Measurements from ENCODE around the gene TRIM51. TPM values are rescaled to one million over a fixed set of nuclear protein-coding genes. Genes with fewer than 3 reads are reported as not detected.

The TRIM51 gene
- total and polyA plus RNA-seq, 2 of the 8 experiments (the other 6 are each of a cell fraction or from before 2014, with no cell fraction given), result not detected

DNA sequence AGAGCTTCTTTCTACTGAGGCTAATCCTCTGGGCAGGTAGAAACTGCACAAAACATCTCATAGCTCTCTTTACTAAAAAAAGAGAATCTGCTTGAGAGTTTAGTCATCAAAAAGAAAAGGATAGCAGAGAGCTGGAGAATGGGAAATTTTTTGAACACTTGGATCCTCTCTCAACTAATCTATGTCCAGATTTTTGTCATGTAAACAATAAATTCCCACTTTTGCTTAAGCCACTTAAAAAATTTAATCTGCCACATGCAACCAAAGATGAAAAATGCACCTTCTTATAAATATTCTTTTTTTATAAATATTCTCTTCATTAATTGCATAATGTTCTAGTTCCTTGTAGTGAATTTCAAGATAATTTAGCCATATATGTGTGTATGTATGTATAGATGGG lies 34.1 kb upstream of the TRIM51 start:
- H3K9ac ChIP-seq (replicated peaks in 1 of 4; ENCODE audit: extremely low read depth in 1 of 4, low read depth in 3 of 4, low read length in 3 of 4), result no peak overlapping the region
- H3K23ac ChIP-seq (ENCODE audit: insufficient read length), result no peak overlapping the region
- no peaks in the 10 kb centered on the region; a peak in 1 of 8 replicates for H3K36me3 ChIP-seq (ENCODE audit: control insufficient read depth in 2 of 4, insufficient read depth in 4 of 4, low read length in 3 of 4)
- H2BK12ac ChIP-seq (ENCODE audit: low read depth, low read length), result no peak overlapping the region
- H4K8ac ChIP-seq (ENCODE audit: extremely low read depth, insufficient read depth, low read length), result no peak overlapping the region
- no peak overlapping the region for H3K4me2 ChIP-seq (ENCODE audit: insufficient read depth in 1 of 2, low read depth in 2 of 2, low read length in 2 of 2)
- no peak overlapping the region for H3K4ac ChIP-seq (replicated peaks; ENCODE audit: insufficient read length, low read depth, low read length)
- no peak overlapping the region for H3K14ac ChIP-seq (ENCODE audit: insufficient read length)
- H3K27ac ChIP-seq (ENCODE audit: low read depth, low read length), result no peak overlapping the region
- H2AK5ac ChIP-seq (ENCODE audit: low read depth, low read length), result no peak overlapping the region
- H4K91ac ChIP-seq (replicated peaks; ENCODE audit: insufficient read length, low read length), result no peak overlapping the region
- H3K23me2 ChIP-seq (ENCODE audit: low read depth, low read length), result peaks cover 1% of the 10 kb centered on the region; the same call in 1 of the 2 replicates
- no peak for TF ChIP-seq E2F6 (IDR thresholded peaks at IDR 0.05)
- H3K56ac ChIP-seq (replicated peaks; ENCODE audit: insufficient read length, low read depth, low read length), result no peak overlapping the region
- H2BK15ac ChIP-seq (ENCODE audit: low read length), result no peak overlapping the region
- no peak for FAIRE-seq
- no peaks in the 10 kb centered on the region for H3K79me1 ChIP-seq (ENCODE audit: low read depth, low read length)
- no peak overlapping the region for H2AFZ ChIP-seq (ENCODE audit: low read length)
- H2BK20ac ChIP-seq (ENCODE audit: low read length), result no peak overlapping the region
- H3K27me3 ChIP-seq (replicated peaks in 1 of 4; ENCODE audit: control insufficient read depth in 3 of 4, extremely low read depth in 1 of 4, insufficient read depth in 3 of 4, low read length in 3 of 4), result no peaks in the 10 kb centered on the region
- peaks cover 30 to 38% of the 10 kb centered on the region in 2 experiments for H3K9me3 ChIP-seq (ENCODE audit: insufficient read depth in 2 of 2, low read depth in 1 of 2, low read length in 1 of 2)
- no peak overlapping the region for H2BK120ac ChIP-seq (replicated peaks; ENCODE audit: low read depth, low read length)
- H3K4me3 ChIP-seq (ENCODE audit: extremely low read depth in 1 of 4, insufficient read depth in 2 of 4, low read depth in 3 of 4, low read length in 4 of 4), result no peak overlapping the region
- no peak overlapping the region for H2BK5ac ChIP-seq (ENCODE audit: low read depth, low read length)
- no peaks in the 10 kb centered on the region for H3K4me1 ChIP-seq (replicated peaks in 1 of 4; ENCODE audit: control insufficient read depth in 3 of 4, insufficient read depth in 4 of 4, low read length in 3 of 4)
- H3K79me2 ChIP-seq (ENCODE audit: control insufficient read depth in 1 of 2, insufficient read depth in 2 of 2, low read length in 2 of 2), result no peaks in the 10 kb centered on the region
- DNase-seq (ENCODE audit: low read depth in 1 of 2, low spot score in 2 of 2), result no peak
- H4K5ac ChIP-seq (ENCODE audit: insufficient read length, low read depth, low read length), result no peak overlapping the region
- CTCF ChIA-PET (ENCODE audit: partially characterized antibody), result no interaction called here
- no peak overlapping the region for H3K18ac ChIP-seq (ENCODE audit: extremely low read depth, low read length)
- POLR2A ChIA-PET (ENCODE audit: partially characterized antibody), result no interaction called here
- no peaks in the 10 kb centered on the region for H4K20me1 ChIP-seq (replicated peaks in 1 of 2; ENCODE audit: control insufficient read depth in 1 of 2, insufficient read depth in 2 of 2, low read length in 2 of 2)
